K562 (cell line): ENCODE data around the gene STARD6. TPM values are rescaled to one million over a fixed set of nuclear protein-coding genes. Genes with fewer than 3 reads are reported as not detected.

ENCODE experiments used
- EP300 ChIP-seq: IDR thresholded peaks from 2 replicates; pipeline ENCODE4 v1.6.1; 2012; ENCODE audit warnings: low read length, improper control_type of control experiment
- NR2C1 ChIP-seq, 2 experiments: fragments of 450-650 bp; IDR thresholded peaks; 2 replicates each; pipeline ENCODE4 v1.6.1; 2017; ENCODE audit warnings: mild to moderate bottlenecking in 2 of 2, antibody characterized with exemption in 1 of 2, inconsistent platforms in 1 of 2, missing compliant biosample characterization in 1 of 2, missing genetic modification characterization in 1 of 2
- PYGO2 ChIP-seq: fragments of 450-650 bp; IDR thresholded peaks from 2 replicates; pipeline ENCODE4 v1.6.1; 2016; ENCODE audit warnings: mild to moderate bottlenecking, missing genetic modification characterization, moderate library complexity, missing compliant biosample characterization
- SOX6 ChIP-seq: fragments of 450-650 bp; IDR thresholded peaks from 2 replicates; pipeline ENCODE4 v1.6.1; 2014; ENCODE audit warnings: mild to moderate bottlenecking
- STAT5B ChIP-seq: fragments of 250-450 bp; sonication (Bioruptor Pico); IDR thresholded peaks from 2 replicates; pipeline ENCODE4 v1.8.0; 2021; ENCODE audit warnings: mild to moderate bottlenecking, inconsistent platforms
- ZBTB8A ChIP-seq: fragments of 450-650 bp; IDR thresholded peaks from 2 replicates; pipeline ENCODE4 v1.6.1; 2018; ENCODE audit warnings: mild to moderate bottlenecking, moderate library complexity; ENCODE audit not compliant: partially characterized antibody
- ZNF184 ChIP-seq: sonication (generic); formaldehyde crosslinking; IDR thresholded peaks from 2 replicates; pipeline ENCODE4 v1.5.0; 2020; ENCODE audit warnings: missing genetic modification reagents
- polyA plus RNA-seq, 8 experiments: library from polyadenylated mRNA; depleted of rRNA in 4 of 8; stranded (reverse) in 5 of 8; unstranded in 3 of 8; fragments of >200 nt; fragmentation: Nextera tagmentation in 2 of 8; fragmentation: Illumina TruSeq in 1 of 8; extraction: Ambion mirVana in 2 of 8; extraction: Trizol in 1 of 8; gene quantifications; 2 replicates each; pipeline versions ENCODE4 v1.2.1 to v1.2.3, GENCODE V29; 2011 to 2014; ENCODE audit warnings: inconsistent platforms in 1 of 8, missing spikeins in 1 of 8
- total RNA-seq, 7 experiments: library from RNA; depleted of rRNA in 6 of 7; stranded (reverse); fragments of >200 nt in 6 of 7; fragmentation: Illumina TruSeq in 2 of 7; extraction: Trizol in 2 of 7; gene quantifications; 2 replicates each; pipeline versions ENCODE4 v1.2.1 to v1.2.3, GENCODE V29; 2011 to 2021; ENCODE audit warnings: low replicate concordance in 1 of 7
- TF ChIP-seq, protein P1 (sequence below): fragments of 450-650 bp; IDR thresholded peaks from 2 replicates; pipeline ENCODE4 v1.6.1; 2016; ENCODE audit warnings: mild to moderate bottlenecking, moderate library complexity
- TF ChIP-seq, protein P2 (sequence below): fragments of 250-450 bp; sonication (Bioruptor Pico); IDR thresholded peaks from 2 replicates; pipeline ENCODE4 v1.8.0; 2021; ENCODE audit warnings: moderate library complexity, mild to moderate bottlenecking, inconsistent platforms

The STARD6 gene
- total and polyA plus RNA-seq, 9 of the 15 experiments (the other 6 are each of a cell fraction or from before 2014, with no cell fraction given) = 0.11 to 0.15 TPM; not detected in 7

DNA sequence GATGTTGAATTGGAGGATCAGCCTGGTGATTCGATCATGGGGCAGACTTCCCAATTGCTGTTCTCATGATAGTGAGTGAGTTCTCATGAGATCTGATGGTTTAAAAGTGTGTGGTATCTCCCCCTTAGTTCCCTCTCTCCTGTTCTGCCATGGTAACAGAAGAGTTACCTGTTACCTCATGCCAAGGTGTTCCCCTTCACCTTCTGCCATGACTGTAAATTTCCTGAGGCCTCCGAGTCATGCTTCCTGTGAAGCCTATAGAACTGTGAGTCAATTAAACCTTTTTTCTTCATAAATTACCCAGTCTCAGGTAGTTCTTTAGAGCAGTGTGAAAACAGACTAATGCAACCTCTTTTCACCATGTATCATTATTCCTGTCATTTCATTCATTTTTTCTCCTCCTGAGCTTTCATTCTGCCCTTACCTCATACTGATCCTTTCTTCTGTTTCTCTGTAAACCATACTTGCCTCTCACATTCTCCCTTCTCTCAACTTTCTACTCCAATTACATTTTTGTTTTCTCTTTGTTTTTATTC lies 22.0 kb downstream of the STARD6 start (continued):
- TF ChIP-seq, protein P1, sequence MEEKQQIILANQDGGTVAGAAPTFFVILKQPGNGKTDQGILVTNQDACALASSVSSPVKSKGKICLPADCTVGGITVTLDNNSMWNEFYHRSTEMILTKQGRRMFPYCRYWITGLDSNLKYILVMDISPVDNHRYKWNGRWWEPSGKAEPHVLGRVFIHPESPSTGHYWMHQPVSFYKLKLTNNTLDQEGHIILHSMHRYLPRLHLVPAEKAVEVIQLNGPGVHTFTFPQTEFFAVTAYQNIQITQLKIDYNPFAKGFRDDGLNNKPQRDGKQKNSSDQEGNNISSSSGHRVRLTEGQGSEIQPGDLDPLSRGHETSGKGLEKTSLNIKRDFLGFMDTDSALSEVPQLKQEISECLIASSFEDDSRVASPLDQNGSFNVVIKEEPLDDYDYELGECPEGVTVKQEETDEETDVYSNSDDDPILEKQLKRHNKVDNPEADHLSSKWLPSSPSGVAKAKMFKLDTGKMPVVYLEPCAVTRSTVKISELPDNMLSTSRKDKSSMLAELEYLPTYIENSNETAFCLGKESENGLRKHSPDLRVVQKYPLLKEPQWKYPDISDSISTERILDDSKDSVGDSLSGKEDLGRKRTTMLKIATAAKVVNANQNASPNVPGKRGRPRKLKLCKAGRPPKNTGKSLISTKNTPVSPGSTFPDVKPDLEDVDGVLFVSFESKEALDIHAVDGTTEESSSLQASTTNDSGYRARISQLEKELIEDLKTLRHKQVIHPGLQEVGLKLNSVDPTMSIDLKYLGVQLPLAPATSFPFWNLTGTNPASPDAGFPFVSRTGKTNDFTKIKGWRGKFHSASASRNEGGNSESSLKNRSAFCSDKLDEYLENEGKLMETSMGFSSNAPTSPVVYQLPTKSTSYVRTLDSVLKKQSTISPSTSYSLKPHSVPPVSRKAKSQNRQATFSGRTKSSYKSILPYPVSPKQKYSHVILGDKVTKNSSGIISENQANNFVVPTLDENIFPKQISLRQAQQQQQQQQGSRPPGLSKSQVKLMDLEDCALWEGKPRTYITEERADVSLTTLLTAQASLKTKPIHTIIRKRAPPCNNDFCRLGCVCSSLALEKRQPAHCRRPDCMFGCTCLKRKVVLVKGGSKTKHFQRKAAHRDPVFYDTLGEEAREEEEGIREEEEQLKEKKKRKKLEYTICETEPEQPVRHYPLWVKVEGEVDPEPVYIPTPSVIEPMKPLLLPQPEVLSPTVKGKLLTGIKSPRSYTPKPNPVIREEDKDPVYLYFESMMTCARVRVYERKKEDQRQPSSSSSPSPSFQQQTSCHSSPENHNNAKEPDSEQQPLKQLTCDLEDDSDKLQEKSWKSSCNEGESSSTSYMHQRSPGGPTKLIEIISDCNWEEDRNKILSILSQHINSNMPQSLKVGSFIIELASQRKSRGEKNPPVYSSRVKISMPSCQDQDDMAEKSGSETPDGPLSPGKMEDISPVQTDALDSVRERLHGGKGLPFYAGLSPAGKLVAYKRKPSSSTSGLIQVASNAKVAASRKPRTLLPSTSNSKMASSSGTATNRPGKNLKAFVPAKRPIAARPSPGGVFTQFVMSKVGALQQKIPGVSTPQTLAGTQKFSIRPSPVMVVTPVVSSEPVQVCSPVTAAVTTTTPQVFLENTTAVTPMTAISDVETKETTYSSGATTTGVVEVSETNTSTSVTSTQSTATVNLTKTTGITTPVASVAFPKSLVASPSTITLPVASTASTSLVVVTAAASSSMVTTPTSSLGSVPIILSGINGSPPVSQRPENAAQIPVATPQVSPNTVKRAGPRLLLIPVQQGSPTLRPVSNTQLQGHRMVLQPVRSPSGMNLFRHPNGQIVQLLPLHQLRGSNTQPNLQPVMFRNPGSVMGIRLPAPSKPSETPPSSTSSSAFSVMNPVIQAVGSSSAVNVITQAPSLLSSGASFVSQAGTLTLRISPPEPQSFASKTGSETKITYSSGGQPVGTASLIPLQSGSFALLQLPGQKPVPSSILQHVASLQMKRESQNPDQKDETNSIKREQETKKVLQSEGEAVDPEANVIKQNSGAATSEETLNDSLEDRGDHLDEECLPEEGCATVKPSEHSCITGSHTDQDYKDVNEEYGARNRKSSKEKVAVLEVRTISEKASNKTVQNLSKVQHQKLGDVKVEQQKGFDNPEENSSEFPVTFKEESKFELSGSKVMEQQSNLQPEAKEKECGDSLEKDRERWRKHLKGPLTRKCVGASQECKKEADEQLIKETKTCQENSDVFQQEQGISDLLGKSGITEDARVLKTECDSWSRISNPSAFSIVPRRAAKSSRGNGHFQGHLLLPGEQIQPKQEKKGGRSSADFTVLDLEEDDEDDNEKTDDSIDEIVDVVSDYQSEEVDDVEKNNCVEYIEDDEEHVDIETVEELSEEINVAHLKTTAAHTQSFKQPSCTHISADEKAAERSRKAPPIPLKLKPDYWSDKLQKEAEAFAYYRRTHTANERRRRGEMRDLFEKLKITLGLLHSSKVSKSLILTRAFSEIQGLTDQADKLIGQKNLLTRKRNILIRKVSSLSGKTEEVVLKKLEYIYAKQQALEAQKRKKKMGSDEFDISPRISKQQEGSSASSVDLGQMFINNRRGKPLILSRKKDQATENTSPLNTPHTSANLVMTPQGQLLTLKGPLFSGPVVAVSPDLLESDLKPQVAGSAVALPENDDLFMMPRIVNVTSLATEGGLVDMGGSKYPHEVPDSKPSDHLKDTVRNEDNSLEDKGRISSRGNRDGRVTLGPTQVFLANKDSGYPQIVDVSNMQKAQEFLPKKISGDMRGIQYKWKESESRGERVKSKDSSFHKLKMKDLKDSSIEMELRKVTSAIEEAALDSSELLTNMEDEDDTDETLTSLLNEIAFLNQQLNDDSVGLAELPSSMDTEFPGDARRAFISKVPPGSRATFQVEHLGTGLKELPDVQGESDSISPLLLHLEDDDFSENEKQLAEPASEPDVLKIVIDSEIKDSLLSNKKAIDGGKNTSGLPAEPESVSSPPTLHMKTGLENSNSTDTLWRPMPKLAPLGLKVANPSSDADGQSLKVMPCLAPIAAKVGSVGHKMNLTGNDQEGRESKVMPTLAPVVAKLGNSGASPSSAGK = no peak
- TF ChIP-seq EP300 = no peak
- TF ChIP-seq PYGO2 (tag) = no peak
- no peak for TF ChIP-seq ZBTB8A
- TF ChIP-seq, protein P2, sequence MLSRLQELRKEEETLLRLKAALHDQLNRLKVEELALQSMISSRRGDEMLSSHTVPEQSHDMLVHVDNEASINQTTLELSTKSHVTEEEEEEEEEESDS (CRISPR knock-in tag) = no peak
- no peak for TF ChIP-seq STAT5B
- TF ChIP-seq ZNF184 = no peak
- TF ChIP-seq NR2C1 (IDR thresholded peaks at IDR 0.05) = no peak
- TF ChIP-seq NR2C1 (tag; IDR thresholded peaks at IDR 0.05) = no peak
- no peak for TF ChIP-seq SOX6
- TF ChIP-seq, all 486 proteins: peak for 0
